ENCODE measurements around the gene PCDH9.

- no peak for TF ChIP-seq CTCF (IDR thresholded peaks at IDR 0.05)
- TF ChIP-seq EP300 (IDR thresholded peaks at IDR 0.05) = no peak
These were observed 870.7 kb downstream of the PCDH9 start for GRCh38 chr13:66359393-66359792.

Measured in upper lobe of left lung (tissue), 4 donors.